Keratinocyte (primary cell): ENCODE results near the gene SNN. TPM values are rescaled to one million over a fixed set of nuclear protein-coding genes. Genes with fewer than 3 reads are reported as not detected.

Source experiments
- DNase-seq: peaks from one replicate; pipeline ENCODE4 v3.0.0-alpha.2; 2011; ENCODE audit warnings: low read depth, missing footprints, low spot score
- FAIRE-seq: peaks from 2 replicates; lab custom pipeline; 2011; peaks lifted over from hg19 to GRCh38; lab: Jason Lieb, UNC
- H2AFZ ChIP-seq: 2 replicates; pipeline ENCODE4 v1.6.0; 2012; ENCODE audit warnings: low read length, control low read depth, inconsistent platforms; ENCODE audit not compliant: control insufficient read depth
- H3K27ac ChIP-seq: 2 replicates; pipeline ENCODE4 v1.5.1; 2011; ENCODE audit warnings: low read length; ENCODE audit not compliant: control insufficient read depth, insufficient read depth
- H3K27me3 ChIP-seq: 3 replicates; pipeline ENCODE4 v1.6.0; 2011; ENCODE audit warnings: low read length; ENCODE audit not compliant: control insufficient read depth, insufficient read depth; ENCODE audit errors: extremely low read depth
- H3K36me3 ChIP-seq, 2 experiments: 2 replicates in 1 of 2; 3 replicates in 1 of 2; pipeline ENCODE4 v1.5.1; 2011; ENCODE audit warnings: low read length in 2 of 2, mild to moderate bottlenecking in 1 of 2; ENCODE audit not compliant: control insufficient read depth in 2 of 2, insufficient read depth in 2 of 2; ENCODE audit errors: extremely low read depth in 1 of 2
- H3K4me1 ChIP-seq: 3 replicates; pipeline ENCODE4 v1.5.1; 2011; ENCODE audit warnings: low read length; ENCODE audit not compliant: control insufficient read depth, insufficient read depth; ENCODE audit errors: extremely low read depth
- H3K4me2 ChIP-seq: 3 replicates; pipeline ENCODE4 v1.6.0; 2011; ENCODE audit warnings: low read depth, low read length; ENCODE audit not compliant: control insufficient read depth, insufficient read depth; ENCODE audit errors: extremely low read depth
- H3K4me3 ChIP-seq, 3 experiments: fragments of 200-600 bp in 1 of 3; sonication (generic) in 1 of 3; 2 replicates in 2 of 3; 3 replicates in 1 of 3; pipeline ENCODE4 v1.5.1; 2011 to 2016; ENCODE audit warnings: low read length in 3 of 3, mild to moderate bottlenecking in 3 of 3, control low read depth in 2 of 3, inconsistent platforms in 1 of 3, low read depth in 1 of 3, mixed read lengths in 1 of 3, mixed run types in 1 of 3, moderate library complexity in 1 of 3; ENCODE audit not compliant: control insufficient read depth in 2 of 3, insufficient read depth in 2 of 3; ENCODE audit errors: extremely low read depth in 1 of 3
- H3K79me2 ChIP-seq: 2 replicates; pipeline ENCODE4 v1.6.0; 2012; ENCODE audit warnings: low read length; ENCODE audit not compliant: control insufficient read depth, insufficient read depth
- H3K9ac ChIP-seq: 3 replicates; pipeline ENCODE4 v1.6.0; 2011; ENCODE audit warnings: low read length; ENCODE audit not compliant: control insufficient read depth, insufficient read depth; ENCODE audit errors: extremely low read depth
- H3K9me1 ChIP-seq: 3 replicates; pipeline ENCODE4 v1.6.0; 2011; ENCODE audit warnings: low read length; ENCODE audit not compliant: control insufficient read depth, insufficient read depth; ENCODE audit errors: extremely low read depth
- H3K9me3 ChIP-seq: 2 replicates; pipeline ENCODE4 v1.5.1; 2012; ENCODE audit warnings: low read depth, low read length; ENCODE audit not compliant: control insufficient read depth
- H4K20me1 ChIP-seq: 3 replicates; pipeline ENCODE4 v1.6.0; 2011; ENCODE audit warnings: low read length; ENCODE audit not compliant: control insufficient read depth, insufficient read depth; ENCODE audit errors: extremely low read depth
- EZH2 ChIP-seq: IDR thresholded peaks from one replicate; pipeline ENCODE4 v1.6.1; 2012; ENCODE audit warnings: inconsistent platforms, mild to moderate bottlenecking, low read length, moderate library complexity
- dilution Hi-C: fragments of 300-500 bp; cut with MboI; formaldehyde crosslinking; loops from one replicate; pipeline ENCODE4 v1.7.0; 2020; ENCODE audit warnings: low sequenced_read_pairs; ENCODE audit not compliant: extremely low pct_ligation_motif_present
- polyA plus RNA-seq, 5 experiments: library from polyadenylated mRNA; depleted of rRNA in 3 of 5; stranded (reverse) in 3 of 5; stranded (forward) in 1 of 5; unstranded in 1 of 5; fragments of >200 nt; gene quantifications; 1 replicate in 1 of 5; 2 replicates in 3 of 5; 3 replicates in 1 of 5; pipeline versions ENCODE4 v1.2.1 to v1.2.3, GENCODE V29; 2011 to 2012; ENCODE audit warnings: missing spikeins in 2 of 5, low read depth in 1 of 5, low replicate concordance in 1 of 5
- TF ChIP-seq, protein P1 (sequence below), 3 experiments: IDR thresholded peaks in 1 of 3; conservative IDR thresholded peaks in 1 of 3; optimal IDR thresholded peaks in 1 of 3; 2 replicates in 2 of 3; 3 replicates in 1 of 3; pipeline versions ENCODE3 to v1.5.1; 2011; ENCODE audit warnings: low read length in 3 of 3, mild to moderate bottlenecking in 3 of 3, moderate library complexity in 2 of 3, control low read depth in 1 of 3, inconsistent platforms in 1 of 3; ENCODE audit not compliant: insufficient read depth in 2 of 3; ENCODE audit errors: extremely low read depth in 1 of 3

SNN gene
- polyA plus RNA-seq, 1 donor (not counting 4 experiments of a cell fraction or from before 2014, with no cell fraction given), result 15.9 TPM

DNA sequence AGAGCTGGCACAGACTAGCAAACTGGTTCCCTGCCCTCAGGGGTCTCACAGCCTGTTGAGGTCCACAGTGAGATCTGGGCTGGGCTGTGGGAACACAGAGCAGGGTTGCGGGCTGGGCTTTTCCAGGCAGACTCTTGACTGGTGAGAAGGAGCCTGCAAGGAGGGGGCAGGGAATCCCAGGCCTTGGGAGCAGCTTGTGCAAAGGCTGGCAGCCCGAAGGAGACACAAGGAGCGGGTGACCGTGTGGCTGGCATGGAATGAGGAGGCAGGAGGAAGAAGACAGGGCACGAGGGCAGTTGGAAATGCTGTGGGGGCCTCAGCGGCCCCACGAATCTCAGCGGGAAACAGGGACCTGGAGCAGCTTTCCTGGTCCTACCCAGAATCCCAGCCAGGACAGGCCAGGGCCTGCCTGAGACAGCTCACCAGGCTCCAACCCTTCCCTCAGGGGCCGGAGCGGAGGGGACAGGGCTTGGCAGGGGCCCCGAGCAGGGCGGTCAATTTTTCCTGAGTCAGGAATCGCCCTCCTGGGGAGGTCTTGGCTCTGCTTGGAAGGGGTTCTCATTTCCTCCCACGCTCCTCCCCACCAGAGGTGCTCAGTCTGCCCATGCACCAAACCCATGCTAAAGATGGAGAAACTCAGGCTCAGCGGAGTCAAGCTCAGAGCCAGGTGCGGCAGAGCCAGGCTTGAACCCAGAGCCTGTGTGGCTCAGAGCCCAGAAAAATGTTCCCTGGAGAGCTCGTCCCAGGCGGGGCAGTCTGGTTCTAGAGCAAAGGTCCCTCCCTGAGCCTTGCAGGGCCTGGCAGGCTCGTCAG is 9.2 kb upstream of the SNN start:
- Histone ChIP-seq H3K4me2 (peak overlapping the region; percentile 96), H3K9me3 (no peaks in the 10 kb centered on the region), H3K9ac (peak overlapping the region; percentile 52), H3K27ac (peak overlapping the region; percentile 68), H3K9me1 (no peaks in the 10 kb centered on the region), H3K4me3 (peak overlapping the region in 2 of 3 experiments; percentile 61 to 62), H3K4me1 (peaks cover 18% of the 10 kb centered on the region), H2AFZ (peak overlapping the region; percentile 99), H3K79me2 (no peaks in the 10 kb centered on the region), H4K20me1 (no peaks in the 10 kb centered on the region), H3K36me3 (no peaks in the 10 kb centered on the region), H3K27me3 (no peaks in the 10 kb centered on the region)
- no peak for DNase-seq
- dilution Hi-C loops, result no loop called here
- FAIRE-seq, result peak; percentile 88
- TF ChIP-seq, protein P1, sequence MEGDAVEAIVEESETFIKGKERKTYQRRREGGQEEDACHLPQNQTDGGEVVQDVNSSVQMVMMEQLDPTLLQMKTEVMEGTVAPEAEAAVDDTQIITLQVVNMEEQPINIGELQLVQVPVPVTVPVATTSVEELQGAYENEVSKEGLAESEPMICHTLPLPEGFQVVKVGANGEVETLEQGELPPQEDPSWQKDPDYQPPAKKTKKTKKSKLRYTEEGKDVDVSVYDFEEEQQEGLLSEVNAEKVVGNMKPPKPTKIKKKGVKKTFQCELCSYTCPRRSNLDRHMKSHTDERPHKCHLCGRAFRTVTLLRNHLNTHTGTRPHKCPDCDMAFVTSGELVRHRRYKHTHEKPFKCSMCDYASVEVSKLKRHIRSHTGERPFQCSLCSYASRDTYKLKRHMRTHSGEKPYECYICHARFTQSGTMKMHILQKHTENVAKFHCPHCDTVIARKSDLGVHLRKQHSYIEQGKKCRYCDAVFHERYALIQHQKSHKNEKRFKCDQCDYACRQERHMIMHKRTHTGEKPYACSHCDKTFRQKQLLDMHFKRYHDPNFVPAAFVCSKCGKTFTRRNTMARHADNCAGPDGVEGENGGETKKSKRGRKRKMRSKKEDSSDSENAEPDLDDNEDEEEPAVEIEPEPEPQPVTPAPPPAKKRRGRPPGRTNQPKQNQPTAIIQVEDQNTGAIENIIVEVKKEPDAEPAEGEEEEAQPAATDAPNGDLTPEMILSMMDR (optimal IDR thresholded peaks at IDR 0.05 in 1 of 3, IDR thresholded peaks at IDR 0.05 in 1 of 3, conservative IDR thresholded peaks at IDR 0.05 in 1 of 3; ENCODE audit: extremely low read depth in 1 of 3, insufficient read depth in 2 of 3, low read length in 3 of 3), result no peak
- TF ChIP-seq EZH2, result no peak

DNA sequence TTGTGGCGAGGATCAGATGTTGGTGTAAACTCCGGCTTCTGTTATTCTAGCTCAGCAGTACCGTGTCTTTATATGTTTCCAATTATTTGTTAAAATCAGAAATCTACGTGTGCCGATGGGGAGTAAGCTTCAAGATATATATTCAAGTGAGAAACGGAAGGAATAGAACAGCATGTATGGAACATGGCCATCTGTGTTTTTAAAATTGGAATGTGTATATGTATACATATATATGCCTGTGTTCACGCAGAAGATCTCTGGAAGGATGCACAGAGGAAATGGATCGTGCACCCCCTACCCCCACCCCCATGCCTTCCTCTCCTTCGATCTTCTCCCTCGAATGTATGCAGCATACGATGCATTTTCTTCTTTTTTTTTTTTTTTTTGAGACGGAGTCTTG is 7.7 kb upstream of the SNN start:
- dilution Hi-C loops, result no loop called here
- Histone ChIP-seq H4K20me1 (no peaks in the 10 kb centered on the region), H3K27me3 (no peaks in the 10 kb centered on the region), H2AFZ (no peak overlapping the region), H3K9me1 (no peaks in the 10 kb centered on the region), H3K79me2 (no peaks in the 10 kb centered on the region), H3K9ac (no peak overlapping the region), H3K4me1 (peaks cover 18% of the 10 kb centered on the region), H3K9me3 (no peaks in the 10 kb centered on the region), H3K4me2 (no peak overlapping the region), H3K36me3 (no peaks in the 10 kb centered on the region), H3K4me3 (no peak overlapping the region), H3K27ac (no peak overlapping the region)
- DNase-seq (no peak), FAIRE-seq (no peak)
- no peak for TF ChIP-seq EZH2
- TF ChIP-seq, protein P1 (optimal IDR thresholded peaks at IDR 0.05 in 1 of 3, IDR thresholded peaks at IDR 0.05 in 1 of 3, conservative IDR thresholded peaks at IDR 0.05 in 1 of 3; ENCODE audit: extremely low read depth in 1 of 3, insufficient read depth in 2 of 3, low read length in 3 of 3), result no peak
